WERI-Rb-1 (cell line): ENCODE measurements around the gene RRP15.
A peak's percentile ranks its signal among the peaks of the same experiment; 100 is the strongest.

ENCODE experiments used
- DNase-seq: peaks from one replicate; pipeline ENCODE4 v3.0.0-alpha.2; 2020
- H3K27ac ChIP-seq: fragments of 250-450 bp; sonication (Bioruptor Pico); 2 replicates; pipeline ENCODE4 v1.5.1; 2020; ENCODE audit warnings: mild to moderate bottlenecking, moderate library complexity
- H3K27me3 ChIP-seq: fragments of 250-450 bp; sonication (Bioruptor Pico); 2 replicates; pipeline ENCODE4 v1.5.1; 2021; ENCODE audit warnings: mild to moderate bottlenecking, low read depth, moderate library complexity; ENCODE audit not compliant: insufficient read depth, severe bottlenecking
- H3K36me3 ChIP-seq: fragments of 250-450 bp; sonication (Bioruptor Pico); 2 replicates; pipeline ENCODE4 v1.5.1; 2020; ENCODE audit warnings: mild to moderate bottlenecking, moderate library complexity
- H3K4me3 ChIP-seq: 2 replicates; pipeline ENCODE4 v1.5.1; 2011; ENCODE audit warnings: low read depth, mild to moderate bottlenecking, control low read depth, low read length
- H3K9me3 ChIP-seq: fragments of 250-450 bp; sonication (Bioruptor Pico); 2 replicates; pipeline ENCODE4 v1.5.1; 2021; ENCODE audit warnings: mild to moderate bottlenecking, moderate library complexity; ENCODE audit not compliant: severe bottlenecking
- CTCF ChIP-seq: IDR thresholded peaks from 2 replicates; pipeline ENCODE4 v1.5.1; 2011; ENCODE audit warnings: low read depth, mild to moderate bottlenecking, control low read depth, inconsistent platforms, low read length

Gene RRP15

GRCh38 chr1:218262259-218262658 lies 22.8 kb upstream of the RRP15 start:
- no peak for TF ChIP-seq CTCF
- no peak overlapping the region for H3K27ac ChIP-seq
- no peaks in the 10 kb centered on the region for H3K9me3 ChIP-seq
- no peak overlapping the region for H3K4me3 ChIP-seq
- H3K36me3 ChIP-seq: no peaks in the 10 kb centered on the region
- no peaks in the 10 kb centered on the region for H3K27me3 ChIP-seq
- no peak for DNase-seq

- H3K9me3 ChIP-seq: no peaks in the 10 kb centered on the region
- H3K4me3 ChIP-seq: no peak overlapping the region
- no peaks in the 10 kb centered on the region for H3K27me3 ChIP-seq
- DNase-seq: peak; percentile 35
- no peak overlapping the region; the same call in 1 of the 2 replicates for H3K27ac ChIP-seq
- no peak for TF ChIP-seq CTCF
- no peaks in the 10 kb centered on the region for H3K36me3 ChIP-seq
Measured at GRCh38 chr1:218266356-218266755, 18.7 kb upstream of the RRP15 start.

- no peak for TF ChIP-seq CTCF
- DNase-seq: no peak
- no peaks in the 10 kb centered on the region for H3K27me3 ChIP-seq
- no peaks in the 10 kb centered on the region for H3K9me3 ChIP-seq
- no peak overlapping the region for H3K4me3 ChIP-seq
- H3K27ac ChIP-seq: no peak overlapping the region
- H3K36me3 ChIP-seq: no peaks in the 10 kb centered on the region
Measured at GRCh38 chr1:218272366-218272765, 12.7 kb upstream of the RRP15 start.

- H3K9me3 ChIP-seq: no peaks in the 10 kb centered on the region
- TF ChIP-seq CTCF: no peak
- no peaks in the 10 kb centered on the region for H3K27me3 ChIP-seq
- H3K27ac ChIP-seq: no peak overlapping the region
- no peaks in the 10 kb centered on the region for H3K36me3 ChIP-seq
- H3K4me3 ChIP-seq: no peak overlapping the region
- DNase-seq: no peak
Measured at GRCh38 chr1:218273762-218274479, 11.2 kb upstream of the RRP15 start.

GRCh38 chr1:218274511-218274910 lies 10.6 kb upstream of the RRP15 start:
- no peak for DNase-seq
- Histone ChIP-seq H3K27me3 (no peaks in the 10 kb centered on the region), H3K9me3 (no peaks in the 10 kb centered on the region), H3K4me3 (no peak overlapping the region), H3K36me3 (no peaks in the 10 kb centered on the region), H3K27ac (no peak overlapping the region)
- no peak for TF ChIP-seq CTCF

GRCh38 chr1:218275823-218276222 lies 9.3 kb upstream of the RRP15 start:
- no peak for TF ChIP-seq CTCF
- DNase-seq: no peak
- no peaks in the 10 kb centered on the region for H3K9me3 ChIP-seq
- no peaks in the 10 kb centered on the region for H3K36me3 ChIP-seq
- no peaks in the 10 kb centered on the region for H3K27me3 ChIP-seq
- H3K4me3 ChIP-seq: no peak overlapping the region
- no peak overlapping the region for H3K27ac ChIP-seq
